Liver (tissue), 3 donors: ENCODE measurements around the gene PTH1R.

Experiments
- CTCF ChIP-seq: fragments of 150-350 bp; IDR thresholded peaks from 2 replicates; pipeline ENCODE4 v1.5.1; 2017; ENCODE audit warnings: improper control_type of control experiment, low read depth, low read length; ENCODE audit not compliant: missing input control
- GABPA ChIP-seq, 2 donors: IDR thresholded peaks in 1 of 2; conservative IDR thresholded peaks in 1 of 2; 2 replicates each; pipeline ENCODE4 v1.6.1; 2016; ENCODE audit warnings: antibody characterized with exemption in 2 of 2, mild to moderate bottlenecking in 1 of 2, moderate library complexity in 1 of 2
- HNF4G ChIP-seq: IDR thresholded peaks from 2 replicates; pipeline ENCODE4 v1.6.1; 2016; ENCODE audit warnings: antibody characterized with exemption
- JUND ChIP-seq, 2 donors: IDR thresholded peaks; 2 replicates each; pipeline ENCODE4 v1.6.1; 2016; ENCODE audit warnings: antibody characterized with exemption in 2 of 2
- MAX ChIP-seq: IDR thresholded peaks from 2 replicates; pipeline ENCODE4 v1.6.1; 2016; ENCODE audit warnings: antibody characterized with exemption
- RAD21 ChIP-seq, 2 donors: IDR thresholded peaks; 2 replicates each; pipeline ENCODE4 v1.6.1; 2016; ENCODE audit warnings: antibody characterized with exemption in 2 of 2, mild to moderate bottlenecking in 2 of 2
- REST ChIP-seq: IDR thresholded peaks from 2 replicates; pipeline ENCODE4 v1.6.1; 2016; ENCODE audit warnings: antibody characterized with exemption, mild to moderate bottlenecking
- RXRA ChIP-seq, 2 donors: IDR thresholded peaks; 2 replicates each; pipeline ENCODE4 v1.6.1; 2017 to 2018; ENCODE audit warnings: antibody characterized with exemption in 2 of 2, mild to moderate bottlenecking in 1 of 2
- TAF1 ChIP-seq: conservative IDR thresholded peaks from 2 replicates; pipeline ENCODE4 v1.6.1; 2016; ENCODE audit warnings: antibody characterized with exemption, mild to moderate bottlenecking
- YY1 ChIP-seq: IDR thresholded peaks from 2 replicates; pipeline ENCODE4 v1.6.1; 2016; ENCODE audit warnings: antibody characterized with exemption, mild to moderate bottlenecking
- ZBTB33 ChIP-seq: IDR thresholded peaks from 2 replicates; pipeline ENCODE4 v1.6.1; 2016; ENCODE audit warnings: antibody characterized with exemption
- donor health status: healthy.
- donor health status: healthy.

- TF ChIP-seq TAF1 (no peak), CTCF (no peak), GABPA (IDR thresholded peaks at IDR 0.05 in 1 of 2, conservative IDR thresholded peaks at IDR 0.05 in 1 of 2) (no peak), YY1 (no peak), RAD21 (IDR thresholded peaks at IDR 0.05) (no peak), MAX (no peak), REST (no peak), JUND (IDR thresholded peaks at IDR 0.05) (no peak), HNF4G (no peak), RXRA (IDR thresholded peaks at IDR 0.05) (no peak), ZBTB33 (no peak)
Observed at GRCh38 chr3:46944191-46944590, 66.7 kb downstream of the PTH1R start.
